HG03196 (cell line): Measurements from ENCODE around the gene LTA4H.
"Not testable (repeated sequence)": the region's sequence is repeated elsewhere in the genome, so short reads cannot be mapped to it uniquely, and the experiment has no call there.

ENCODE experiments used
- ATAC-seq: cut with Tn5 transposase; IDR thresholded peaks from one replicate; pipeline ENCODE4 v1.9.1; 2021; ENCODE audit not compliant: unreplicated experiment

LTA4H gene

DNA sequence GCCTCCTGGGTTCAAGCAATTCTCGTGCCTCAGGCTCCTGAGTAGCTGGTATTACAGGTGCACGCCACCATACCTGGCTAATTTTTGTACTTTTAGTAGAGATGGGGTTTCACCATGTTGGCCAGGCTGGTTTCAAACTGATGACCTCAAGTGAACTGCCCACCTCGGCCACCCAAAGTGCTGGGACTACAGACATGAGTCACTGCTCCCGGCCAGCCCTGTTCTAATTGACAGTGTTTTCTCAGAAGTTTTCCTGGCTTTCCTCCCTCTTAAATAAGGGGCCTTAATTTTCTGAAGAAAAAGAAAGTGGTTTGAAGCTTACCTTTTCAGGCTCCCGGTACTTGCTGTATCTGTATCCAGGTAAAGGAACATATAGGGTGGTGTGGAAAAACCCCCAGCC, 40.9 kb downstream of the LTA4H start:
- ATAC-seq, result no peak

DNA sequence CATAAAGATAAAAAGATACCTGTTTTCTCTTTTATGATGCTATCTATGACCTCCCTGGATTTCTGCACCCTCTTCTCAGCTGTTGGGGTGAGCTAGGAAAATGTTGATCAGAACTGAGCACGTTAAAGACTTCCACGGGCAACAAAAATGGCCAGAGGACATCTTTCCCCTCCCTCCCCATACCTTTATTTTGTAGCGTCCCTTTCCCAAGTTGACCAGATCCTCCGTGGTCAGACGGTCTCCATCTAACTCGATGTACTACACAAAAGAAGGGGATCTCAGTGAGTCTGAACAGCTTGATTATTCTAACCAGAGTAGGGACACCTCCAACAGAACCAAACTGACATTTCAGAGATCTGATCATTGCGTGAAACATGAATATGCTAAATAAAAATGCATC, 41.5 kb downstream of the LTA4H start:
- no peak for ATAC-seq

DNA sequence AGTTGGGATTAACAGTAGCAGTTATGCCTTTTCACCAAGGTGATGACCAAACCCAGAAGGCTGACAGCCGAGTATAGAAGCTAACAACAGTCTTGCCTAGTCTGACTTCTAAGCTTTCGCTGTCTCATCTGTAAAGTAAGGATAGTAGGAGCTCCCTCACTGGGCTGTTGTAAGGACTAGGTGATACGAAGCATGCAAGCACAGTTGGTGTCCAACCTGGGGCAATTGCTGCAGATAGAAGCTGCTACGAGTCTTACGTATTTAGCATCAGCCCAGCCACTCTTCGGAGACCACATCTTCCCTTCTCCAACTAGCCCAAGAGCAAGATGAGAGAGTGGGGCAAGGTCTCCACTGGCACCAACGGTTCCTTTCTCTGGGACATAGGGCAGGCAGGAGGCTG, 45.3 kb downstream of the LTA4H start:
- ATAC-seq, result no peak

DNA sequence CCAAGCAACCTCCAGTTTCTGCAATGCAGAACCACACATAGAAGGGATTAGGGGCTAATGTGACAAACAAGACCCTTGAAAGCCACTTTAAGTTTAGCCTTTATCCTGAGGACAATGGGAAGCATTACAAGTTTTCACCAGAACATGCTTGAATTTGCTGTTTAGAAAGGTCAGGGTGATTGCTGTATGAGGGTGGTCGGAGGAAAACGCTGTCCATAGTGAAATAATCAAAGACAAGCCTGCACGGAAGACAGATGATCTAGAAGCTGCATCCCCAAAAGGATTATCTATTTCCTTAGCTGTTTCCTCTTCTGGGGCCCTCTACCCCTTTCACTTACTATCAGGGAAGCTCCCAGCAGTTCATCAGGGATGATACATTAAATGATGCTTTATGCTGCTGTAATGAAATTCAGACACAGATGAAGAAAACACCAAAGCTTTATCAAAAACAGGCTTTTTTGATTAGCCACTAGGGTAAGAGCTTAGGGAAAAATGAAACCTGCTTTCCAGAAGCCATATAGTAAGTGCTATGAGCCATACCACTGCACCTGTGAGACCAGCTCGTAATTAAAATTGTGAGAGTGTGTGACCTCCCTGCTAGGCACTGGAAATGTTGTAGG, 45.8 kb downstream of the LTA4H start:
- ATAC-seq, result no peak

DNA sequence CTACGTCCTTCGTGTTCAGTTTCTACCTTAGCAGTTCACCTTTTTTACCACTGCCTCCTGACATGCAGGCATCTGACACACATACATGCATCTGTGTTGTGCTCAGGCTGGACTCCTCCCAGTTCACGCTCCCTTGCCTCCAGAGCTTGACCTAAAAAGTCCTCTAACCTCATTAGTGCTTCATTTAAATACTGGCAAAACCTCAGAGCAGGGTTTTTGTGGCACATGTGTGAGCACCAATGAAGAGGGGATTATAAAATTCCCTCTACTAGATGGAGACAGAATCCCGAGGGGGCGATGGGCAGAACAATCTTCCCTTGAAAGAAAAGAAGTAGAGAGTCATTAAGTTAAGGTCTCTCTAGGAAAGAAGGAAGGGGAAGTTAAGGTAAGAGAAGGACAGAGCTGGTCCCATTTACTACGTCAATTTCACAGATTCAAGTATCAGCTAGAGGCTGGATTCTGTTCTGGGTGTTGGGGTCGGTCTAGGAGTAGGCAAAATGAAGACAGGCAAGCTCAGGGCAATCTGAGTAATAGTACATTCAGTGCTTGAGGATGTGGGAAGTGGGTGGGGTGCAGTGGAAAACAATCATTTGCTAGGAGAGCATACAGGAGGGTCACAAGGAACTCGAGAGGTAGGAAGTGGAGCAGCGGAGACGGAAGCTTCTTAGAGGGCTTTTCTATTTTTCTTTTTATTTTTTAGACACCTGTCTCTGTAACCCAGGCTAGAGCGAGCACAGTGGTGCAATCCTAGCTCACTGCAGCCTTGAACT, 46.7 kb downstream of the LTA4H start:
- no peak for ATAC-seq

DNA sequence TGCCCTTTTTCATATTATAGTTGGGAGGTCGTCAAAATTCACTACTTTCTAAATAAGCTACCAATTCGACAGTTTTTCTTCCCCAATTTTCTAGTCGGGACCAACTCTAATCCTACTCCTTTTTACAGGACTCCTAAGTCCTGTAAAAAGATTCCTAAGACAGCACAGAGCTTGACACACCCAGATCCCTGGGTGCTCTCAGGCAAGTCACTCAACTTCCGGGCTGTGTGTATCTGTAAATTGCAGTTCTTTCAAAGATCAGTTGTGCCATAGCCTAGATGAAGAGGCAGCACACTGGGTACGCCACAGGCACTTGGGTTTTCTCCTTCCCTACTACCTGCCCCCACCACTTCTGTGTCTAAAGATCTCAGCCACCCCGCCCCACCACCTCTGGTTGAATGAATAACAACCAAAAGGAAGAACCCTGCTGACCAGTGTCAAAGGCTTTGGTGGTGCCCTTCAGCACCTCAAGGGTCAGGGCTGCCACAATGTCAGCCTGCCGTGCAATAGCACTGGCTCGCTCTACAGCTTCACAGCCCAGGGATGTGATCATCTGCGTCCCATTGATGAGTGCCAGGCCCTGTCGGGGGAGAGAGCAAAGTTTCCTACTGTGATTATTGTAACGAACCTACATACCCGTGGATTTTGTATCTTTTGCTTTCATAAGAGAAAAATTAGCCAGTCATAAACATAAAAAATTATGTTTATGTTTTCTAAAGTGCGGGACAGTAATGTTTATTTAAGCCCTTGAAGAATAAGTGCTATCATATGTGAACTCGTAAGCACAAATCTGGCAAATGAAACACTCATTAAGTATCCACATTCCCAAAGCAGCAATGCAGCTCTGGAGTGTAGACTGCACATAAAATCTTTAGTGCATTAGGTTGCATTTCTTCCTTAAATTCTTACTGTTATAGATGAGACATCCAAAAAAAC, 48.5 kb downstream of the LTA4H start:
- ATAC-seq, result no peak

DNA sequence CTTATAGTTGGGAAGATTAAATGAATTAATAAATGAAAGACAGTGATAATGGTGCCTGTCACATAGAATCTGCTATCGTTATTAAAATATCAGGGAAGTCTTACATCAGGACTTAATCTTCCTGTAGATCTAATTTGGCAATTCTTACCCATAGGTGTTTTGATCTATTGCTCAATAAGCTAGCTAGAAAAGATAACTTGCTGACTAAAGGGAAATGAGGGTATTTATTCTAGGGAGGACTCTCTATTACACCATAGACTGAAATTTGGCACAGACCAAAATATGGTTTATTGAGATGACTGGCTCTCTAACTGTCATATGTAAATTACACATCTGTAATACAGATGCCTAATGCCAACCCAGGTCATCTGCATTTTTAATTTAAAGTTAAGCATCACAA, 50.7 kb downstream of the LTA4H start:
- ATAC-seq, result no peak

DNA sequence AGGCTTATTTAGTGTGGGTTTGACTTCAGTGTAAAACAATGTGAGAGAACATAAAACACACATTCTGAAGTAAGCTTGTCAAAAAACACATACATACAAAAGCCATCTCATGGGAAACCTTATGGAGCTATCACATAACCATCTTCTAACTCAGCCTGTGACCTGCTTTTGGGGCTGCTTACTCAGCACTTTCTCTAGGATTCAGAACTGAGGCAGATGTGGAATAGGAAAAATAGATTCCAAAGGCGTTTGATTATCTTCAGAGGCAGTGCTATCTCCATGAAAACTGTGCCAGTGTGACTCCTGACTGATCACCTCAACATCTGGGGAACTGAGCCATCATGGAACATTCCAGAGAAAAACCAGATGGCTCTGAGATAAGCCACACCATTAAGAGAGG, 52.8 kb downstream of the LTA4H start:
- ATAC-seq, result no peak

DNA sequence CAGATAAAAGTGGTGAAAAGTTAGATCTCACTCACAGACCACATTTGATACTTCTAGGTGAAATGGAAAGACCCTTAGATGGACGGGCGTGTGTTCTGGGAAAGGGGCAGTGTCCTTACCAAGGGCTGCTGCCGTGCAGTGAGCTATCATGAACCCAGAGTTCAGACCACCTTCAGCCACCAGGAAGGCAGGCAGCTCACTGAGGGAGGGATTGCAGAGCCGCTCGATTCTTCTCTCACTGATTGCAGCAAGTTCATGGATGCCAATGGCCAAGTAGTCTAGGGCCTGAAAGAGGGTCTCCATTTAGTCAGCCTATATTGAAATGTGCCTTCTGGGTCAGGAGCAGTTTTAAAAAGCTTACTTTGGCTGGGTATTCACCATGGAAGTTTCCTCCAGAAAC, 55.0 kb downstream of the LTA4H start:
- no peak for ATAC-seq

DNA sequence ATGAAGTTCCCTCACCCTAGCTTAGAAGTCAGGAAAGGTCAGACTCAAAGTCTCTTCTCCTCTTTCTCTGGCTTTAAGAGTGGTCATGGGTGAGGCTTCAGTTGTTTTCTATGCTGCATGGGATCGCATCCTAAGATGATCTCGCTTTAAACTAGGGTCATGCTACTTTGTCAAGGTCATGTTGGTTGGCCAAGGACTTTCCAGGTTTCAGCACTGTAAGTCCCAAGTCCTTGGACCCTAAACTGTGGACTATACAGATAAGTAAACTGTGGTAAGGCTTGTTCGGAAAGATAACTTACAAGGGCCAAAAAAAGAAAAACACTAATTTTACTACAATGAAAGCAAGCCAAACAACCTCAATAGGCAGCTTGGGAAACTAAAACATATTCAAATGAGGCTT, 56.6 kb downstream of the LTA4H start:
- no peak for ATAC-seq

DNA sequence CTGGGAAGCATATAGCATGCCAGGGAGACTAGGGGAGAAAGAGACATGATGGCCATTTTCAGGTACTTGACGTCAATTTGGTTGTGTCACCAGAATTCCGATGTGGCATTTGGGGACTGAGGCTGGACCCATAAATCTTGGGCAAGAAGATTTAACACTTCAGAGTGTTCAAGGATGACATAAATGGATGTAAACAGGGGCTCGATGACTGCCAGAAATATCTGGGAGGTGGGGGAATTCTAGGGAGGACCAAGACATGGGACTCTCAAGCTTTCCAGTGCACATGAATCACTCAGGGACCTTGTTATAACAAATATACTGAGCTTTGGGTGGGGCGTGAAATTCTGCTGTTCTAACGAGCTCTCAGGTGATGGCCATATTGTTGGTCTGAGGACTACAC, 57.0 kb downstream of the LTA4H start:
- ATAC-seq, result no peak

DNA sequence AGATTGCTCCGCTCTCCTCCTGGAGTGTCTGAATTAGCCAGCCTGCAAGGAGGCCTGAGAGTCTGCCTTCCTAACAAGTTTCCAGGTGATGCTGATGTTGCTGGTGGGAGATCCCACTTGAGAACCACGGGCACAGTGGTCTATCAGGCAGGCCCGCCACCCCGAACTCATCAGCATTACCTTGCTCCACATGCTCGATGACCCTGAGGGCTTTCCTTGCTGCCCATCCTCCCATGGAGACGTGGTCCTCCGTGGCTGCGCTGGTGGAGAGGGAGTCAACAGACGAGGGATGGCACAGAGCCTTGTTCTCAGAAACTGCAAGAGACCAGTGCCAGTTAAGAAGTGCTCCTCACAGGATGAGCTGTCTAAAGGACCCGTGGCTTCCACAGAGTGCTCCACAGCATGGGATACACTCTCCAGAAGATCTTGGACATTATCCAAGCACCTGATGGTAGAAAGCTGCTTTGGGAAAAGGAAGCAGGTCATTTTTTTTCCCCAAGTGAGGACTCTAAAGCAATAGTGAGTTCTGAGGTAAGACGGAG, 57.6 kb downstream of the LTA4H start:
- ATAC-seq, result no peak

DNA sequence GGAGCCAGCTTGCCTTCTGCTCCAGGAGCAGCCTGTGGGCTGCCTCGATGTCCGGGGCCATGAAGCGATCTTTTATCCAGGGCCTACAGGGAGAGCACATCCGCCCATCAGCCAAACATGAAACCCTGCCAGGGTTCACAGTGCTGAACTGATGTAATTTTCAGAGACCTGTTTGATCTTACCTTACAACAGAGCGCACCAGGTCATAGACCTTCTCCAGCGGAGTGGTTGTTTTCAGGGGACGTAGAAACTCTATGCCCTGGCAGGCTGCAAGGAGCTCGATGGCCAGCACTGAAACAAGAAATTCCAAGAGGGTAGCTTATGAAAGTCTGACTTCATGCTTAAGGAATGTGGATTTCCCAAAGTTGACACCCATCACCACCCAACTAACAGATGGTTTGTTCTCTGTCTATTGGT, 59.0 kb downstream of the LTA4H start:
- no peak for ATAC-seq

DNA sequence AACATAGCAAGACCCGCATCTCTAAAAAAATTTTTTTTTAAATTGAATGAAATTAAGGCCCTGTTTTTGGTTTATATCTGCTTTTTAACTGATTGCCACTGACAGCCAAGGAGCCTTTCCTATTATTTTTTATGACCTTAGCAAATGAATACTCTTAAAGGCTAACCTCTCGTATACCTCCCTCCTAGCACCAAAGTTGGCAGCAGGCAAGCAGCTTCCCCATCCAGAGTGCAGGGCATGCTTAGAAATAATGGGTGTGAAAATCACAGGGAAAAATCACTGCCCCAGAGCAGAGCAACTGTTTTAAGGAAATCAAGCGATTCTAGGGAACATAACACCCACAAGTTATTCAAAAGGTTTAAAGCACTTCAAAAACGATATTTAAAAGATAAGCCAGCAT, 59.9 kb downstream of the LTA4H start:
- no peak for ATAC-seq

DNA sequence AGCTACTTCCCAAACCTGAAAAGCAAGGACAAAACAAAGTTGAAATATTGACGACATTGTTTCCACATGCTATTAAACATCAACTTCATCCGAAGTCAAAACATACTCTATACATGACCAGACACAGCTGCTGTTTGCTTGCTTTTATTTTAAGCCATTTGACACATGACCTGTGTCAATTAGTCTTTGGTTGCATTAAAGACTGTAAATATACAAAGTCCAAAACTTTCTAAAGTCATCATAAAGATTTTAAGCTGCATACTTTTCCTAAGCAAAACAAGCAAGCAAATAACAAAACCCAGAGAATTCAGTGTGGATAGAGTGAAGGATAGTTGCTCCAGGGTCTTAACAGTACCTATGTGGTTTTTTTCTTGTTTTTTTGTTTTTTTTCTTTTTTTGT, 61.0 kb downstream of the LTA4H start:
- no peak for ATAC-seq

DNA sequence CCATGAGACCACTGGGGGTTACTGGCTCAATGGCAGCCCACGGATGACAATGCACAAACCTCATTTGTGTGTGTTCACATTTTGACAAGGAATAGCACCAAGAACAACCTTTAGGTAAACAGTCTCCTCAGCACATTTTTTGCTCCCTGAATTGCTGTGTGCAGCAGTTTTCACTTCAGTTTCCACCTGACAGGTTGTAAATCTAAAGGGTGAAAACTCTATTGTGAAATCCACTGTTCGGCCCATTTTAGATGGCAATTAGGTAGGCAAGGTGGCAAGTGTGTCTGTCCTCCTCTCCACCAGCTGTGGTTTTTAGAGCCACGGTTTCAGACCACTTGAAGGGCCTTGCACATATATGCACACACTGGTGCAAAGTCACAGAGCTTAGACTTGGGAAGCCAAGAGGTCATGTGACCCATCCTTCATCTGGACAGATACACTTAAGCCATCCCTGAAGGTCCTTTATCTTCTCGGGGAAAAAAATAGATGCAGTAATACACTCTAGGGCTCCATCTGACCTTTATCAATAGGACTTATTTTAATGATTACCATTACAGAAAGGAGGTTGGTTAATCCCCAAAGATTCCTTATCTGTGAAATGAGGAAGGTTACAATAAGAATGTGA, 62.4 kb downstream of the LTA4H start:
- no peak for ATAC-seq

DNA sequence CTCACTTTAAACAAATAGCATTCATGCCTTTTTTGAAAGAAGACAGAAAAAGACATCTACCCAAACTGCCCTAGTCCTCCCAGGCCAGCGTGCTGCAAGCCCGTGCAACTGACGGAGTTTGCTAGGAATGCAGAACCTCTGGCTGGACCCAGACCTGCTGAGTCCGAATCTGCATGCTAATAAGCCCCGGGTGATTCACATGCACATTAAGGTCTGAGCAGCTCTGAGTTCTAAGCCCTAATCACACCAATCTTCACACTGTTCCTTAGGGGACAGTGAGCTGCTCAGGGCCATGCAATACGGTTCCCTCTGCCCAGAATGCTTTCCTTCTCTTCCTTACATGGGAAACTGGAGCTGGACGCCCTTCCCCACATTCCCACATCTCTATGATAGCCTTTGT, 64.5 kb downstream of the LTA4H start:
- ATAC-seq, result no peak

DNA sequence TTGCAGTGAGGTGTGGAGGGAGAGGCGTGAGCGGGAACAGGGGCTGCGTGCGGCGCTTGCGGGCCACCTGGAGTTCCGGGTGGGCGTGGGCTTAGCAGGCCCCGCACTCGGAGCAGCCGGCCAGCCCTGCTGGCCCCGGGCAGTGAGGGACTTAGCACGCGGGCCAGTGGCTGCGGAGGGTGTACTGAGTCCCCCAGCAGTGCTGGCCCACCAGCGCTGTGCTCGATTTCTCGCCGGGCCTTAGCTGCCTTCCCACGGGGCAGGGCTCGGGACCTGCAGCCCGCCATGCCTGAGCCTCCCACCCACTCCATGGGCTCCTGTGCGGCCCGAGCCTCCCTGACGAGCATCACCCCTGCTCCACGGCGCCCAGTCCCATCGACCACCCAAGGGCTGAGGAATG, 66.3 kb downstream of the LTA4H start:
- not testable (repeated sequence) for ATAC-seq

DNA sequence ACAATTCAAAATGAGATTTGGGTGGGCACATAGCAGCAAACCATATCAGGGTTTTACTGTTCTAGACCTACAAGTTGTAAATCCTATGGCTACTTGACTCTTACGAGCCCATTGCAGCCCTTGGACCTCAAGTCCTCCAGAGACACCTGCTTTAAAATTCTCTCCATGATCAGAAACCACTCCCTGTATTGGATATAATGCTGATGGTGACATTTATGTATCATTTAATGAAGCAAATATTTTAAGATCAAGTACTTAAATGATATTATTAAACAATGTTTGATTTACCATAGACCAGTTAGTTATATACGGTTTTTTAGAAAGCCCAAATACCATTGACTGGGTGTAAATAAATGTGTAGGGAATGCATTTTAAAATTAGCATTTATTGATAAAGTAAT, 68.1 kb downstream of the LTA4H start:
- no peak for ATAC-seq

DNA sequence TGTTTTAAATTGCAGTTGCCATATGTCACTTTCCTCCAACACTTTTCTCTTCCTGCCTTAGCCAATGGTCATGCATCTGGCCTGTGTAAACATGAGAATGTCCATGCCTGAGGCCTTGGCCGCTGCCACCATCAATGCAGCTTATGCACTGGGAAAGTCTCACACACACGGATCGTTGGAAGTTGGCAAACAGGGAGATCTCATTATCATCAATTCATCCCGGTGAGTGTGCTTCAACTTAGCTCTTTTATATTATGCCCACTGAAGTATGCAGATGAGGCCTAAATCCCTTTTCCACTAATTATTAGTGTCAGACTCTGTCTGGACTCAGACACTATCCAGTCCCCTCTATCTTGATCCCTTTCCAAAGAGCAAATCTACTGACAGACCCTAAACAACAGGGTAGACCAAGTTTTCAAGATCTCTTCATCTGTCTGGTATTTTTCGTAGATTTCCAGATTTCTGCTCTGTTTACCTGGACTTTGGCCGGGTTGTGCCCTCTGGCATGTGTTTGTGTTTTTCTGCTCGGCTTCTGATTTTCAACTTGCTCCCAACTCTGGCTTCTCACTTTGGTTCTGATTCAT, 69.0 kb downstream of the LTA4H start:
- no peak for ATAC-seq

DNA sequence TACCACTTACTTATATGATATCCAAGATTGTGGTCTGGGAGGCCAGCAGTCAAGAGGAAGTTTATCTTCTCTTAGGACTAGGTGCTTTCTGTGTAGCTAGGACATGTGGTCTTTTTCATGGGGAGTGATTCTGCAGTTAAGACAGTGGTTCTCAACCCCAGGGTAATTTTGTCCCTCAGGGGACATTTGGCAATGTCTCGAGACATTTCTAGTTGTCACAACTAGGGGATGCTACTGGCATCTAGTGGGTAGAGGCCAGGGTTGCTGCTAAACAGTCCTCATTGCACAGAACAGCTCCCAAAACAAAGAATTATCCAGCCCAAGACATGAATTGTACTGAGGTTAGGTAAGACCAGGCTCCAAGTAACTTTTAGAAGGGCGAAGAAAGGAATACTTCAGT, 72.3 kb downstream of the LTA4H start:
- ATAC-seq, result no peak
